Suprapubic skin (tissue), 3 donors: ENCODE data around the gene KRTAP24-1.

Source experiments
- POLR2A ChIP-seq, 2 donors: fragments of 450-650 bp; IDR thresholded peaks; one replicate each; pipeline ENCODE4 v1.6.1; 2017; ENCODE audit warnings: antibody characterized with exemption in 2 of 2, mild to moderate bottlenecking in 2 of 2, moderate library complexity in 2 of 2
- TF ChIP-seq, protein P1 (sequence below), 2 donors: fragments of 200-600 bp in 1 of 2; fragments of 450-650 bp in 1 of 2; sonication (generic) in 1 of 2; IDR thresholded peaks; one replicate each; pipeline ENCODE4 v1.5.1; 2016 to 2019; ENCODE audit warnings: antibody characterized with exemption in 2 of 2, mild to moderate bottlenecking in 1 of 2, moderate library complexity in 1 of 2

GRCh38 chr21:30233228-30234020 is 49.3 kb downstream of the KRTAP24-1 start:
- TF ChIP-seq, protein P1, sequence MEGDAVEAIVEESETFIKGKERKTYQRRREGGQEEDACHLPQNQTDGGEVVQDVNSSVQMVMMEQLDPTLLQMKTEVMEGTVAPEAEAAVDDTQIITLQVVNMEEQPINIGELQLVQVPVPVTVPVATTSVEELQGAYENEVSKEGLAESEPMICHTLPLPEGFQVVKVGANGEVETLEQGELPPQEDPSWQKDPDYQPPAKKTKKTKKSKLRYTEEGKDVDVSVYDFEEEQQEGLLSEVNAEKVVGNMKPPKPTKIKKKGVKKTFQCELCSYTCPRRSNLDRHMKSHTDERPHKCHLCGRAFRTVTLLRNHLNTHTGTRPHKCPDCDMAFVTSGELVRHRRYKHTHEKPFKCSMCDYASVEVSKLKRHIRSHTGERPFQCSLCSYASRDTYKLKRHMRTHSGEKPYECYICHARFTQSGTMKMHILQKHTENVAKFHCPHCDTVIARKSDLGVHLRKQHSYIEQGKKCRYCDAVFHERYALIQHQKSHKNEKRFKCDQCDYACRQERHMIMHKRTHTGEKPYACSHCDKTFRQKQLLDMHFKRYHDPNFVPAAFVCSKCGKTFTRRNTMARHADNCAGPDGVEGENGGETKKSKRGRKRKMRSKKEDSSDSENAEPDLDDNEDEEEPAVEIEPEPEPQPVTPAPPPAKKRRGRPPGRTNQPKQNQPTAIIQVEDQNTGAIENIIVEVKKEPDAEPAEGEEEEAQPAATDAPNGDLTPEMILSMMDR (IDR thresholded peaks at IDR 0.05): no peak
- TF ChIP-seq POLR2A (IDR thresholded peaks at IDR 0.05): no peak
